Stimulated activated CD4-positive, alpha-beta T cell treated with anti-CD3 and anti-CD28 coated beads, TNF-alpha, amount 100 ng/mL, for 4 hours (primary cell): ENCODE results near the gene IFT57.

ENCODE experiments used
- DNase-seq, 3 experiments: peaks; one replicate each; pipeline ENCODE4 v3.0.0-alpha.2; 2020; ENCODE audit warnings: low read depth in 3 of 3

The IFT57 gene

GRCh38 chr3:108219336-108219735, 2.9 kb downstream of the IFT57 start:
- no peak for DNase-seq

GRCh38 chr3:108218811-108219210, 3.4 kb downstream of the IFT57 start:
- DNase-seq: no peak

- DNase-seq: no peak
Observed at GRCh38 chr3:108215871-108216270, 6.4 kb downstream of the IFT57 start.

GRCh38 chr3:108209579-108209978, 12.6 kb downstream of the IFT57 start:
- no peak for DNase-seq

GRCh38 chr3:108208831-108209230, 13.4 kb downstream of the IFT57 start:
- DNase-seq: no peak

- no peak for DNase-seq
Observed at GRCh38 chr3:108202834-108203233, 19.4 kb downstream of the IFT57 start.

GRCh38 chr3:108202080-108202479, 20.1 kb downstream of the IFT57 start:
- no peak for DNase-seq

- no peak for DNase-seq
Observed at GRCh38 chr3:108201258-108201657, 21.0 kb downstream of the IFT57 start.

GRCh38 chr3:108200578-108200977, 21.6 kb downstream of the IFT57 start:
- no peak for DNase-seq

GRCh38 chr3:108200024-108200423, 22.2 kb downstream of the IFT57 start:
- DNase-seq: no peak

GRCh38 chr3:108191394-108191793, 30.8 kb downstream of the IFT57 start:
- DNase-seq: no peak

GRCh38 chr3:108190346-108190745, 31.9 kb downstream of the IFT57 start:
- no peak for DNase-seq

- DNase-seq: no peak
Observed at GRCh38 chr3:108189440-108189839, 32.8 kb downstream of the IFT57 start.

- DNase-seq: no peak
Observed at GRCh38 chr3:108185536-108185935, 36.7 kb downstream of the IFT57 start.

- DNase-seq: no peak
Observed at GRCh38 chr3:108184824-108185223, 37.4 kb downstream of the IFT57 start.

- DNase-seq: no peak
Observed at GRCh38 chr3:108183971-108184370, 38.3 kb downstream of the IFT57 start.

GRCh38 chr3:108183181-108183580, 39.0 kb downstream of the IFT57 start:
- no peak for DNase-seq

- no peak for DNase-seq
Observed at GRCh38 chr3:108182339-108182738, 39.9 kb downstream of the IFT57 start.

- no peak for DNase-seq
Observed at GRCh38 chr3:108181172-108181571, 41.1 kb downstream of the IFT57 start.

GRCh38 chr3:108180194-108180593, 42.0 kb downstream of the IFT57 start:
- DNase-seq: no peak

- no peak for DNase-seq
Observed at GRCh38 chr3:108178676-108179075, 43.5 kb downstream of the IFT57 start.

GRCh38 chr3:108177536-108177935, 44.7 kb downstream of the IFT57 start:
- no peak for DNase-seq

GRCh38 chr3:108175352-108175751, 46.9 kb downstream of the IFT57 start:
- DNase-seq: no peak

GRCh38 chr3:108171106-108171505, 51.1 kb downstream of the IFT57 start:
- no peak for DNase-seq

GRCh38 chr3:108164391-108164790, 57.8 kb downstream of the IFT57 start:
- no peak for DNase-seq
